GM21576 (cell line): ENCODE measurements around the gene IMPG2.
"Not testable (repeated sequence)": the region's sequence is repeated elsewhere in the genome, so short reads cannot be mapped to it uniquely, and the experiment has no call there.

Experiments used
- ATAC-seq: cut with Tn5 transposase; IDR thresholded peaks from one replicate; pipeline ENCODE4 v1.9.1; 2021; ENCODE audit warnings: mild to moderate bottlenecking, moderate library complexity; ENCODE audit not compliant: unreplicated experiment

Gene IMPG2

GRCh38 chr3:101320475-101320874 is at the start of gene IMPG2:
Gene IMPG2 (minus strand): TSS chr3:101320575. CDS start chr3:101320372, 203 bp downstream.
- ATAC-seq: no peak

DNA sequence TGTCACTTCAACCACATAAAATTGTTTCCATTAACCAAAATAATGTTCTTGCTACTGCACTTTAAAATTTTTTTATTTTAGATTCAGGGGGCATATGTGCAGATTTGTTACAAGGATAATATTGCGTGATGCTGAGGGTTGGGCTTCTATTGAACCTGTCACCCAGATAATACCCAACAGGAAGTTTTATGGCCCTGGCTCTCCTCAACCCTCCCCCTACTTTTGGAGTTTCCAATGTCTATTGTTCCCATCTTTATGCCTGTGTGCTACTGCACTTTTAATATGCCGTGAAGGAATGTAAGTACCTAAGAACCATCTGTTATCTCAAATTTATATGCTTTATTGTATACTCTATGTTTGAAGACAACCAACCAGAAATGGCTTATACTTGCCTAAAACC is 42.0 kb upstream of the IMPG2 start:
- no peak for ATAC-seq

- no peak for ATAC-seq
Measured at GRCh38 chr3:101351829-101352228, 31.5 kb upstream of the IMPG2 start.

DNA sequence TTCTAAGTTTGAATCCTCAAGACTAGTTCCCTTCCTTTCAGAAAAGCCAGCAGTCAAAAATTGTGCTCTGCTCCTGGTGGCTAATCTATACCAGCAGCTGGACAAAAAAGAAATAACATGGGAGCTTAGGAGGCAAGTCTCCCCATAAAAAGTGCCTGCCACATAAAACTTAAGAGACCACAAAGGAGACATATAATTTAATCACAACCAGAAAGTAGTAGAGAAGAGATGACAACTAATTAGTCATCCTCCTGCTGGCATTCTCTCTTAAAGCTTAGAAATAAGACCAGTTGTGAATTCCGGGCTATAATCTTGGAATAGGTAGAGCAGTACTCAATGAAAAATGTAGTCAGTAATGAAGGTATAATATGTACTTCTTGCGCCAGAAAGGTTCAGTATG is 20.2 kb upstream of the IMPG2 start:
- no peak for ATAC-seq

GRCh38 chr3:101333883-101334282 is 13.5 kb upstream of the IMPG2 start:
- no peak for ATAC-seq

DNA sequence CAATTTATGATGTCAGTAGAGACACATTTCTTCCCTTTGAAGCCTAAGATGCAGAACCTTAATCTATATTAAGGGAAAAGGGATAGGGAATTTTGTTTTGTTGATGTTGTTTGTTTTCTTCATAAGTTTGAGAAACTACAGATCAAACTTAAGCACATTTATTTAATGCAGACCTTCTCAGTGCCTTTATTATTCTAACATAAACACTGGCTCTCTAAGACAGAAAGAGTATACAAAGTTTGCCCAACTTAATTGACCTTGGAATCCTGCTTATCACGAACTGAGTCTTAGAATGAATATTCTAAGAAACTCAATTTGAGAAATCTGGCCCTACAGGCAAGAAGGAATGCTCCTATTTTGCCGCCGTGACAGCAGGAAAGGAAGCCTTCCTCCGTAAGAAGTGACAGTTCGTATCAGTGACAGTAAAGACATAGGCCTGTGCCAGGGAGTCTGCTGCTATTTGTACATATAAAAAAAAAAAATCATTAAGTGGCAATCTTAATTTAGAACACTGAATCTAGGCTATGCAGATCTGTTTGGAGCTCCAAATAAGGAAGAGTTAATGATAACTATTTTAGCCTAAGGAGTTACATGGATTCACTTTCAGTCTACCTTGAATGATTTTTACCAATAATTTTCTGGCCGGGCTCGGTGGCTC is 8.8 kb upstream of the IMPG2 start:
- ATAC-seq: no peak

GRCh38 chr3:101325393-101326134 is 5.2 kb upstream of the IMPG2 start:
- ATAC-seq: no peak

GRCh38 chr3:101319531-101319930 is 844 bp downstream of the IMPG2 start:
- no peak for ATAC-seq

- ATAC-seq: no peak
Measured at GRCh38 chr3:101312545-101312944, 7.8 kb downstream of the IMPG2 start.

DNA sequence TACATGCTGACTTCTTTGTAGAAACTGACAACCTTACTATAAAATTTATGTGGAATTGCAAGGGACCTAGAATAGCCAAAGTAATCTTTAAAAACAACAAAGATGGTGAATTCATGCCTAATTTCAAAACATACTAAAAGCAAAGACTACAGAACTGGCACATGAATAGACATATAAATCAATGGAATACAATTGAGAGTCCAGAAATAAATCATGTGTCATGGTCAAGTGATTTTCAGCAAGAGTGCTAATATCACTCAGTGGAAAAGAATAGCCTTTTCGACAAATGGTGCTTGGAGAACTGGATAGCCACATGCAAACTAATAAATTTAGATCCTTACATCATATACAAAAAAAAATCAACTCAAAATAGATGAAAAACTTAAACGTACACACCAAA is 8.7 kb downstream of the IMPG2 start:
- no peak for ATAC-seq

GRCh38 chr3:101310978-101311375 is 9.4 kb downstream of the IMPG2 start:
- ATAC-seq: no peak

DNA sequence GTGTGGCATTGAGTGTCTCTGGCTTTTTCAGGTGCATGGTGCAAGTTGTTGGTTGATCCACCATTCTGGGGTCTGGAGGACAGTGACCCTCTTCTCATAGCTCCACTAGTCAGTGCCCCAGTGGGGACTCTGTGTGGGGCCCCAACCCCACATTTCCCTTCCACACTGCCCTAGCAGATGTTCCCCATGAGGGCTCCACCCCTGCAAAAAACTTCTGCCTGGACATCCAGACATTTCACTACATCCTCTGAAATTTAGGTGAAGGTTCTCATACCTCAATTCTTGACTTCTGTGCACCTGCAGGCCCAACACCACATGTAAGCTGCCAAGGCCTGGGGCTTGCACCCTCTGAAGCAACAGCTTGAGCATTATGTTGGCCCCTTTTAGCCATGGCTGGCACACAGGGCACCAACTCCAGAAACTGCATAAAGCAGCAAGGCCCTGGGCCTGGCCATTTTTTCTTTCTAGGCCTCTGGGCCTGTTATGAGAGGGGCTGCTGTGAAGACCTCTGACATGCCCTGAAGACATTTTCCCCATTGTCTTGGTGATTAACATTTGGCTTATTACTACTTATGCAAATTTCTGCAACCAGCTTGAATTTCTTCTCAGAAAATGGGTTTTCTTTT is 12.1 kb downstream of the IMPG2 start:
- not testable (repeated sequence) for ATAC-seq

DNA sequence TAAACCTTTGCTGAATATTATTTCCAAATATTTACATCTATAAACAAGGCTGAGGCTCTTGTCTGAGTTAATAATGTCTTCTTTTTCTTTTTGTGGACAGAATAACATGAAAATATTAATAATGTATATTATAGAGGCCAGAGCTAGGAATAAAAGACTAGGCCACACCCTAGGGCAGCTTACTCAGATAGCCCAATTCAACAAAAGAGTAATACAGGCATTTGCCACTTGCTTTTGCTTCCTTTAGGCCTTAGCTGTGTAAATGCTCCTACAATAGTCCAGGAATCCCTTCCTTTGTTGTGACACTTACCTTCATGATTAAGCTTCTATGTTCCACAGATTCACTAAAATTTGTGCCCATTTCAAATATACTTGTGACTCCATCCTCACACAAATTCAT is 16.5 kb downstream of the IMPG2 start:
- no peak for ATAC-seq

DNA sequence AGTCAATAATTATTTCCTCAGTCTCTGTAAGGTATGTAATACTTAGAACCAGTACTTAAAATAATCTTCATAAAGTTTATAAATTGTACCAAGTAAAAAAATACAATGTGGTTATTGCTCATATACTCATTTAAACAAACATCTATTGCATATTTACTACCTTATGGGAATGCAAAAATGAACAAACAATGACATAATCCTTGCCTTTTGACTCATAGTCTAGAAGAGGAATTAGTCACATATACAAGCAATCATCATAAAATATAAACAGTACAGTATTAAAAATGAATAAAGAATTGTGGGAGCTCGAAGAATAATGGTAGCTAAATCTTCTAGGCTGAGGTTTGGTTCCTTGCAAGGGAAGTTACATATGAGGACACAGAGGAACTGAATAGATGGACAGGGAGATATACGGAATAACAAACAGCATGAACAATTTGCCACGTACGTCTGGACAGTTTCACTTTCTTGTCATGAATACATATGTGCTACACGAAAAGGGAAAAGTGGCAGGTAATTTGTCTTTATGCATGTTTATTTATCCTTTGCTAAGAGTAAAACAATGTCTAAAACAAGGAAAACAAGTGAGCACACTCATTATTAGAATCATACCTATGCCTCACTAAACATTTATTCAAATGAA is 17.2 kb downstream of the IMPG2 start:
- no peak for ATAC-seq

DNA sequence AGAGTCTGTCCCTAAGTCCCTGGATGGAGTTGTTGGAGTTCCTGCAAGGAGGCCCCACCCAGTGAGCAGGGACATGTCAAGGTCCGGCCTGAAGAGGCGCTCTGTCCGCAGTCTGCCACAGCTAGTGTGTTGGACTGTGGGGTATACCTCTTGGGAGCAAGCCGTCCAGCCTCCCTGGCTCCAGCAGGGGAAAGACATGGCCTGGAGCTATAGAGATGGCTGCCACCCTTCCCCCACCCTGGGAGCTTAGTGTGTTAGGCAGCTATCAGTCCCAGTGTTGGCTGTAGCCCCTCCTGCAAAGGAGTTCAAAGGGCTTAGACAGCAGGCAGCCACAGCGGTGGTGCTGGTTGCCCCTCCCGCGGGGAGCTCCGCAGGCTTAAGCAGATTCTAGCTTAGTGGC is 20.3 kb downstream of the IMPG2 start:
- ATAC-seq: no peak

GRCh38 chr3:101292027-101292426 is 28.3 kb downstream of the IMPG2 start:
- ATAC-seq: no peak

DNA sequence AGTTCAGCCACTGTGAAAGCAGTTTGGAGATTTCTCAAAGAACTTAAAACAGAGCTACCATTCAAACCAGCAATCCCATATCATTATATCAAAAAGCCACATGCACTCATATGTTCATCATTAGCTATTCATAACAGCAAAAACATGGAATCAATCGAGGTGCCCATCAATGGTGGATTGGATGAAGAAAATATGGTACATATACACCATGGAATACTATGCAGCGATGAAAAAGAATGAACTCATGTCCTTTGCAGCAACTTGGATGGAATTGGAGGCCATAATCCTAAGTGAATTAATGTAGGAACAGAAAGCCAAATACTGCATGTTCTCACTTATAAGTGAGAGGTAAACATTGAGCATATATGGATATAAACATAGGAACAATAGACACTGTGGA is 32.1 kb downstream of the IMPG2 start:
- ATAC-seq: no peak

DNA sequence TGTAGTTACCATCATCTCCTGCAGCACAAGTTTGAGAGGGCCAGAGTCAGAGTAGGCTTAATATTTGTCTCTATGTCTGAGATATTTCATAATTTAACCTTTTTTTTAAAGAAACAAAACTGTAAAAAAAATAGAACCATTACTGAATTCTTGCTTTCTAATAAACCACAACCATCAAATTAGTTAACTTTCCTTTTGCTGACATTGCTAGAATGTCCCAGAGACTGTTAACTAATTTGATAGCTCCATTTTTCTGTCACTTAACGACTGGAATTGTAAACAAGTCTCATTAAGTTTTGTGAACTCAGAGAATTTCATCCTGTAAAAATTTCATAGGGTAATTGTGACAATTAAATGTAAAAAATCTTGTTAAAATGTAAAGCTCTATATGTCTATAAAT is 35.6 kb downstream of the IMPG2 start:
- ATAC-seq: no peak

DNA sequence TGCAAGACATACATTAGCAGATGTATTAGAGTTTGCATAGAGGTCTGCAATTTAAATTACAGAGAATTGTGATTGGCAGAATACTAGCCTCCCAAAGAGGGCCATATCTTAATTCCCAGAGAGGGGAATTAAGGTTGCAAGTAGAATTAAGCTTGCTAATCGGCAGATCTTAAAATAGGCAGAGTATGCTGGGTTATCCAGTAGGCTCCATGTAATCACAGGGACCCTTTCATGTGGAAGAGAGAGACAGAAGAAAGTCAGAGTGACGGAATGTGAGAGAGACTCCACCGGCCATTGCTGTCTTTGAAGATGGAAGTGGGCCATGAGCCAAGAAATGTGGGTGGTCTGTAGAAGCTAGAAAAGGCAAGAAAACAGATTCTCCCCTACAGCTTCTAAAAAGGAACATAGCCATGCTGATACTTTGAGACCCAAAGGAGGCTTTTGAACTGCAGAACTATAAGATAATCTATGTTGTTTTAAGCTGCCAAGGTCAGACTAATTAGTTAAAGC is 38.8 kb downstream of the IMPG2 start:
- ATAC-seq: no peak

DNA sequence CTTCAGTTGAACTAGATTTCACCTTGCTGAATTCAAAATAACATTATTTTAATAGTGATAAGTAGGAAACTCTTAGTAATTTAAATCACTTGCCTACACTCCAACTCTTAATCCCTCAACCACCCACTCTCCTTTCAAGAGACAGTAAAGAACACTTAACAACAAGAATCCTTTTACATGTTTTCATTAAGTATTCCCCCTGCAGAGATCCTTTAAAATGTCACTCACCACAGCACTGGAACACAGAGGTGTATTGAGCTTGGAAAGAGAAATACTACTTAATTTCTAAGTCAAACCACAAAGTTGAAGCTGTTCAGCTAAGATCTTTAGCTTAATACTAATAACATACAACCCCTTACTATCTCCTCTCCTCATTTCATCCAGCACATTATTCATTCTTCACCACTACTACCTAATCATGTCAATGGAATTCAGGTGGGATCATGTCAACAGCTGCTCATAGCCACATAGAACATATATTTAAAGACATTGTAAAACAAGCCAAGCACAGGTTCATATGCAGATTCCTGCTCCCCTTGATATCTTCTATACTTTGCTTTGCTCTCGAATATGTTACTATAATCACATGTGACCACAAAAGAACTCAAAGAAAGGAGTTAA is 40.5 kb downstream of the IMPG2 start:
- no peak for ATAC-seq

DNA sequence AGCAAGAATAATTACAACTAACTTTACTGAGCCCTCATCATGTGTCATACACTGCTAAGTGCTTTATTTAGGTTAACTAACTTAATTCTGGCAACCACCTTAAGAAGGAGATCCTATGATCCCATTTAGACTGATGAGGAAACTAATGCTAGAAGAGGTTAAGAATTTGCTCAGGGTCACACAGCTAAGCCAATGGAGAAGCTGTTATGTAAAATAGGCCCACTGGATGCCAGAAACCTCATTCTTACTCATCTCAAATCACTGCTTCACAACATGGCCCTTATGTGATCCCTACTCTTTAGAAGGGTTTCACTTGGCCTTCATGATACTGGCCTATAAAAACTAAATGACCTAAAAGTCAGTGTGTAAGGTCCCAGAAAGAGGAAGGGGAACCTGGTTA is 41.2 kb downstream of the IMPG2 start:
- ATAC-seq: no peak
